Mesenchymal stem cell (in vitro differentiated cells and primary cell): ENCODE data around the gene MIA.
"Not testable (repeated sequence)": the region's sequence is repeated elsewhere in the genome, so short reads cannot be mapped to it uniquely, and the experiment has no call there.

Experiments
- DNase-seq: peaks from one replicate; pipeline ENCODE4 v3.0.0-alpha.2; 2013
- H2AFZ ChIP-seq: one replicate; pipeline ENCODE4 v1.6.1; 2013; ENCODE audit warnings: low read depth, mild to moderate bottlenecking, control low read depth, inconsistent platforms, low read length, moderate library complexity
- H2AK5ac ChIP-seq: 2 replicates; pipeline ENCODE4 v1.6.1; 2013; ENCODE audit warnings: low read length, moderate library complexity, mild to moderate bottlenecking, inconsistent platforms; ENCODE audit not compliant: severe bottlenecking
- H2BK120ac ChIP-seq: one replicate; pipeline ENCODE4 v1.6.1; 2013; ENCODE audit warnings: low read depth, mild to moderate bottlenecking, inconsistent platforms, low read length, moderate library complexity
- H2BK12ac ChIP-seq, 2 experiments: one replicate each; pipeline ENCODE4 v1.6.1; 2013; ENCODE audit warnings: inconsistent platforms in 2 of 2, low read length in 2 of 2, mild to moderate bottlenecking in 2 of 2, moderate library complexity in 2 of 2, control low read depth in 1 of 2
- H2BK15ac ChIP-seq: one replicate; pipeline ENCODE4 v1.6.1; 2013; ENCODE audit warnings: mild to moderate bottlenecking, low read depth, inconsistent platforms; ENCODE audit not compliant: poor library complexity, severe bottlenecking
- H2BK5ac ChIP-seq: 2 replicates; pipeline ENCODE4 v1.6.1; 2013; ENCODE audit warnings: low read depth, mild to moderate bottlenecking, low read length, control low read depth, inconsistent platforms; ENCODE audit not compliant: poor library complexity, severe bottlenecking
- H3K14ac ChIP-seq, 2 experiments: one replicate each; pipeline ENCODE4 v1.6.1; 2013; ENCODE audit warnings: inconsistent platforms in 2 of 2, low read length in 2 of 2, control low read depth in 1 of 2, mild to moderate bottlenecking in 1 of 2, moderate library complexity in 1 of 2
- H3K18ac ChIP-seq, 2 experiments: one replicate each; pipeline ENCODE4 v1.6.1; 2013; ENCODE audit warnings: inconsistent platforms in 2 of 2, low read length in 2 of 2, control low read depth in 1 of 2, low read depth in 1 of 2, mild to moderate bottlenecking in 1 of 2
- H3K23ac ChIP-seq, 2 experiments: one replicate each; pipeline ENCODE4 v1.6.1; 2013; ENCODE audit warnings: inconsistent platforms in 2 of 2, low read length in 2 of 2, mild to moderate bottlenecking in 2 of 2, moderate library complexity in 2 of 2, control low read depth in 1 of 2
- H3K27ac ChIP-seq: 2 replicates; pipeline ENCODE4 v1.5.1; 2013; ENCODE audit warnings: mild to moderate bottlenecking, moderate library complexity, low read length, control low read depth, inconsistent platforms; ENCODE audit not compliant: poor library complexity, severe bottlenecking
- H3K27me3 ChIP-seq, 2 experiments: 2 replicates each; pipeline versions ENCODE4 v1.6.1 to v1.7.0; 2013; ENCODE audit warnings: low read length in 2 of 2, mild to moderate bottlenecking in 2 of 2, moderate library complexity in 2 of 2, control low read depth in 1 of 2, inconsistent platforms in 1 of 2; ENCODE audit not compliant: control insufficient read depth in 1 of 2, insufficient read depth in 1 of 2
- H3K36me3 ChIP-seq, 2 experiments: 2 replicates each; pipeline versions ENCODE4 v1.6.1 to v1.7.0; 2013; ENCODE audit warnings: low read length in 2 of 2, control low read depth in 1 of 2, inconsistent platforms in 1 of 2, low read depth in 1 of 2, mild to moderate bottlenecking in 1 of 2; ENCODE audit not compliant: insufficient read depth in 2 of 2, control insufficient read depth in 1 of 2
- H3K4ac ChIP-seq, 2 experiments: one replicate each; pipeline ENCODE4 v1.6.1; 2013; ENCODE audit warnings: inconsistent platforms in 2 of 2, low read length in 2 of 2, mild to moderate bottlenecking in 2 of 2, moderate library complexity in 2 of 2, control low read depth in 1 of 2, low read depth in 1 of 2
- H3K4me1 ChIP-seq: 2 replicates; pipeline ENCODE4 v1.6.1; 2013; ENCODE audit warnings: low read depth, low read length, control low read depth; ENCODE audit not compliant: control insufficient read depth, insufficient read depth
- H3K4me2 ChIP-seq: 2 replicates; pipeline ENCODE4 v1.6.1; 2013; ENCODE audit warnings: low read length, mild to moderate bottlenecking, inconsistent platforms; ENCODE audit not compliant: poor library complexity, severe bottlenecking
- H3K4me3 ChIP-seq, 2 experiments: 2 replicates each; pipeline versions ENCODE4 v1.5.1 to v1.7.0; 2013; ENCODE audit warnings: low read length in 2 of 2, mild to moderate bottlenecking in 2 of 2, control low read depth in 1 of 2, low read depth in 1 of 2; ENCODE audit not compliant: insufficient read depth in 1 of 2
- H3K79me1 ChIP-seq: replicated peaks from 2 replicates; pipeline ENCODE4 v1.6.1; 2013; ENCODE audit warnings: mild to moderate bottlenecking, control low read depth, low read length, inconsistent platforms; ENCODE audit not compliant: poor library complexity, severe bottlenecking
- H3K9ac ChIP-seq: 2 replicates; pipeline ENCODE4 v1.7.0; 2013; ENCODE audit warnings: mild to moderate bottlenecking, low read length, moderate library complexity
- H3K9me3 ChIP-seq: 2 replicates; pipeline ENCODE4 v1.7.0; 2013; ENCODE audit warnings: mild to moderate bottlenecking, low read length; ENCODE audit not compliant: control insufficient read depth
- H4K8ac ChIP-seq: one replicate; pipeline ENCODE4 v1.6.1; 2013; ENCODE audit warnings: inconsistent platforms, mild to moderate bottlenecking, low read length, moderate library complexity
- H4K91ac ChIP-seq: one replicate; pipeline ENCODE4 v1.6.1; 2013; ENCODE audit warnings: mild to moderate bottlenecking, low read length, inconsistent platforms
- WGBS: methylation state at CpG from one replicate; pipeline ENCODE4 v1.1.7; 2013; ENCODE audit warnings: mixed read lengths; 5-methylcytosine and 5-hydroxymethylcytosine counted together

Gene MIA

DNA sequence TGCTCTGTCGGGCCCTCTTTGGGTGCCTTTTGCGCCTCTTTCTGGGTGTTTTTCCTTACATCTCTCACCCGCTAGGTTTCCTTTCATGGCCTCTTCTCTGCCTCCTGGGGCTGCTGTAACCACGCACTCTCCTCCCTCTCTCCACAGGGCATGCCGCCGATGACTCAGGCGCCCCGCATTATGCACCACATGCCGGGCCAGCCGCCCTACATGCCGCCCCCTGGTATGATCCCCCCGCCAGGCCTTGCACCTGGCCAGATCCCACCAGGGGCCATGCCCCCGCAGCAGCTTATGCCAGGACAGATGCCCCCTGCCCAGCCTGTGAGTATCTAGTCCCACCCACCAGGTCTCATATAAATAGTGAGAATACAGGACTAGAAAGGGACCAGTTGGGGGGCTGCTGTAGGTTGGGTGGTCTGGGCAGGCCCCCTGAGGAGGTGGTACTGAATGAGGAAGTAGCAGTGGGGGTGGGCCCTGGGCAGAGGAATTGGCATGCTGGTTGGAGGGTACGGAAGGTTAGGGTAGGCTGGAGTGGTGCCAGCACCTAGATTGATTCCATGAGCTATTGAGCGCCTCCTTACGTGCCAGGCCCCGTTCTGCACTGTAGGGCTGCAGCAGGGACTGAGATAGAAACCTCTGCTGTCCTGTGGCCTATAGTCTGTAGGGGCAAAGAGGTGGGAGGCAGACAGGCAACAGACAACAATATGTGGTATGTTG is 12.4 kb upstream of the MIA start:
- Histone ChIP-seq H2BK15ac (peak overlapping the region; percentile 65), H3K4me3 (no peak overlapping the region), H3K23ac (no peak overlapping the region), H3K79me1 (peaks cover 36% of the 10 kb centered on the region), H2BK5ac (no peak overlapping the region), H3K4ac (no peak overlapping the region), H2BK12ac (no peak overlapping the region), H2AK5ac (peak overlapping the region; percentile 1), H3K27ac (peak overlapping the region; percentile 61), H4K91ac (peak overlapping the region; percentile 71), H4K8ac (no peak overlapping the region), H3K4me2 (no peak overlapping the region), H3K27me3 (no peaks in the 10 kb centered on the region), H3K36me3 (peaks cover 84% of the 10 kb centered on the region in 2 experiments), H2BK120ac (no peak overlapping the region), H3K18ac (no peak overlapping the region), H2AFZ (no peak overlapping the region), H3K9ac (no peak overlapping the region), H3K14ac (no peak overlapping the region), H3K4me1 (peaks cover 19% of the 10 kb centered on the region), H3K9me3 (no peaks in the 10 kb centered on the region)
- no peak for DNase-seq
- WGBS, result 96% methylated on average over 17 of the region's 17 CpGs

DNA sequence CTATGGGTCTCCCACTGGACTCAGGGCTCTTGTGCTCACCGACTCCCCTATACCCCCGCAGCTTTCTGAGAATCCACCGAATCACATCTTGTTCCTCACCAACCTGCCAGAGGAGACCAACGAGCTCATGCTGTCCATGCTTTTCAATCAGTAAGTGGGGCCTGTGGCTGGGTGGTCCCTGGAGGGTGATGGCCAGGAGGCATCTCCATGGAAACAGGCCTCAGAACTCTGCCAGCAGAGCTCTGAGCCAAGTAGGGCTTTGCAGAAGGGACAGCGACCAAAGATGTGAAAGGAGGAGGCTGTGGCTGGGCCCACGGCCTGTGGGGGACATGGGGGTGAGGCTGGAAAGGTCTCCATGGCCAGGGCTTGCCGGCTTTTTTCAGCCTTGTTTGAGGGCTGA is 11.8 kb upstream of the MIA start:
- WGBS, result 95% methylated on average over 7 of the region's 7 CpGs
- peaks cover 19% of the 10 kb centered on the region for H3K4me1 ChIP-seq
- H3K4me3 ChIP-seq, result no peak overlapping the region
- no peak overlapping the region for H3K9ac ChIP-seq
- no peak overlapping the region for H2AFZ ChIP-seq
- H2BK12ac ChIP-seq, result no peak overlapping the region
- no peak overlapping the region for H2BK15ac ChIP-seq
- H2AK5ac ChIP-seq, result peak overlapping the region; percentile 23
- no peak overlapping the region for H4K8ac ChIP-seq
- H3K36me3 ChIP-seq, result peaks cover 79 to 84% of the 10 kb centered on the region in 2 experiments
- no peak for DNase-seq
- no peaks in the 10 kb centered on the region for H3K27me3 ChIP-seq
- no peak overlapping the region for H3K23ac ChIP-seq
- H3K9me3 ChIP-seq, result no peaks in the 10 kb centered on the region
- H3K79me1 ChIP-seq, result peaks cover 35% of the 10 kb centered on the region
- no peak overlapping the region for H2BK5ac ChIP-seq
- H2BK120ac ChIP-seq, result no peak overlapping the region
- no peak overlapping the region for H3K4ac ChIP-seq
- H3K18ac ChIP-seq, result no peak overlapping the region
- no peak overlapping the region for H3K27ac ChIP-seq
- H3K4me2 ChIP-seq, result no peak overlapping the region
- no peak overlapping the region for H3K14ac ChIP-seq
- H4K91ac ChIP-seq, result no peak overlapping the region

DNA sequence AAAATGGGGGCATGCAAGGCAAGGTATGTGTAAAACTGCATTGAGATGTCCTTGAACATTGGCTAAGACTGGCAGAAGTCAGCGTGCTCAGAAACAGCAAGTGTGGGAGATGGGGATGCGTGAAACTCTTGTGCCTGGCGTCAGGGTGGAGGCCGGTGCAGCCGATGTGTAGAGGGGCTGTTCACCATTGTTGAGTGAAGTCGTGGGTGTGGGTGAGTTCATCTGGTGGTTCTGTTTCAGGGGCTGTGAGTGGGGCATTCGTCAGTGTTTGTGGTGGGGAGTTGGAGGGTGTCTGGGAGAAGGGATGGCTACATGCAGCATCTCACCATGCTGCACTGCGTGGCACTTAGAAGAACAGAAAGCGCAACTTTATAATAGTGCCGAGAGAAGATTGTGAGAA is 11.4 kb upstream of the MIA start:
- no peak overlapping the region for H3K4me3 ChIP-seq
- H3K36me3 ChIP-seq, result peaks cover 77 to 82% of the 10 kb centered on the region in 2 experiments
- no peak overlapping the region for H2BK12ac ChIP-seq
- no peak overlapping the region for H3K23ac ChIP-seq
- no peak overlapping the region for H4K8ac ChIP-seq
- H4K91ac ChIP-seq, result peak overlapping the region; percentile 84
- H3K18ac ChIP-seq, result no peak overlapping the region
- H3K27me3 ChIP-seq, result no peaks in the 10 kb centered on the region
- H2BK5ac ChIP-seq, result no peak overlapping the region
- WGBS, result 93% methylated on average over 10 of the region's 10 CpGs
- H3K27ac ChIP-seq, result no peak overlapping the region
- H3K9ac ChIP-seq, result no peak overlapping the region
- H3K14ac ChIP-seq, result no peak overlapping the region
- no peak overlapping the region for H2AK5ac ChIP-seq
- no peak overlapping the region for H2AFZ ChIP-seq
- H2BK120ac ChIP-seq, result no peak overlapping the region
- H3K4me1 ChIP-seq, result peaks cover 19% of the 10 kb centered on the region
- no peaks in the 10 kb centered on the region for H3K9me3 ChIP-seq
- H3K79me1 ChIP-seq, result peaks cover 35% of the 10 kb centered on the region
- DNase-seq, result no peak
- no peak overlapping the region for H2BK15ac ChIP-seq
- H3K4ac ChIP-seq, result peak overlapping the region in 1 of 2 experiments; percentile 70
- H3K4me2 ChIP-seq, result no peak overlapping the region

DNA sequence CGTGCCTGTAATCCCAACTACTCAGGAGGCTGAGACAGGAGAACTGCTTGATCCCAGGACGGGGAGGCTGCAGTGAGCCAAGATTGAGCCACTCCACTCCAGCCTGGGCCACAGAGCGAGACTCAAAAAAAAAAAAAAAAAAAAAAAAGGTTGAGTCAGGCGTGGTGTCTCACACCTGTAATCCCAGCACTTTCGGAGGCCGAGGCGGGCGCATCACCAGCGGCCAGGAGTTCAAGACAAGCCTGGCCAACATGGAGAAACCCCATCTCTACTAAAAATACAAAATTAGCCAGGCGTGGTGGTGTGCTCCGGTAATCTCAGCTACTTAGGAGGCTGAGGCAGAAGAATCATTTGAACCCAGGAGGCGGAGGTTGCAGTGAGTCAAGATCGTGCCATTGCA is 8.9 kb upstream of the MIA start:
- H2BK120ac ChIP-seq, H3K14ac ChIP-seq, H3K9ac ChIP-seq, H3K4me3 ChIP-seq, H2AK5ac ChIP-seq, H3K4me2 ChIP-seq, H3K18ac ChIP-seq, H2AFZ ChIP-seq, H3K23ac ChIP-seq, H3K4ac ChIP-seq, H3K27me3 ChIP-seq, H2BK12ac ChIP-seq, H4K91ac ChIP-seq, DNase-seq, H3K27ac ChIP-seq, H2BK5ac ChIP-seq, H4K8ac ChIP-seq, H2BK15ac ChIP-seq, H3K9me3 ChIP-seq: not testable (repeated sequence)
- H3K36me3 ChIP-seq, result peaks cover 54 to 66% of the 10 kb centered on the region in 2 experiments
- H3K4me1 ChIP-seq, result peaks cover 19% of the 10 kb centered on the region
- peaks cover 25% of the 10 kb centered on the region for H3K79me1 ChIP-seq
- WGBS, result 95% methylated on average over 13 of the region's 13 CpGs
